Right cardiac atrium (tissue), 5 donors: ENCODE measurements around the gene C11orf91. TPM values are rescaled to one million over a fixed set of nuclear protein-coding genes. Genes with fewer than 3 reads are reported as not detected.

Source experiments
- ATAC-seq, 2 donors: fragments of 200-7000 bp; cut with Tn5 transposase; one replicate each; pipeline versions ENCODE4 v1.8.0 to v1.9.1; 2020; ENCODE audit warnings: moderate library complexity in 2 of 2, mild to moderate bottlenecking in 1 of 2
- DNase-seq, 3 donors: peaks; one replicate each; pipeline ENCODE4 v3.0.0-alpha.2; 2020
- H3K27ac ChIP-seq: one replicate; pipeline ENCODE4 v1.5.1; 2013; ENCODE audit warnings: mild to moderate bottlenecking, low read length, control low read depth, moderate library complexity
- H3K27me3 ChIP-seq: one replicate; pipeline ENCODE4 v1.6.1; 2013; ENCODE audit not compliant: control insufficient read depth, insufficient read depth
- H3K4me1 ChIP-seq: one replicate; pipeline ENCODE4 v1.6.1; 2013; ENCODE audit warnings: low read length; ENCODE audit not compliant: control insufficient read depth, insufficient read depth
- H3K4me3 ChIP-seq: one replicate; pipeline ENCODE4 v1.5.1; 2013; ENCODE audit warnings: low read length, control low read depth
- H3K9me3 ChIP-seq: one replicate; pipeline ENCODE4 v1.6.1; 2013; ENCODE audit warnings: low read length; ENCODE audit not compliant: control insufficient read depth
- WGBS: extraction: QIAGEN DNeasy Blood & Tissue Kit; methylation state at CpG from one replicate; pipeline ENCODE4 v1.1.7; 2013; 5-methylcytosine and 5-hydroxymethylcytosine counted together
- intact Hi-C, 4 donors: fragments of 100-400 bp; cut with DNase I; formaldehyde crosslinking; loops; one replicate each; pipeline versions ENCODE4 v1.11.0 to v1.14.0; 2022 to 2023
- long read RNA-seq, 4 donors: library from polyadenylated mRNA; unstranded; transcript quantifications; one replicate each; pipeline ENCODE4 v2.0.0, GENCODE V29; 2020 to 2021
- polyA plus RNA-seq: library from polyadenylated mRNA; stranded (reverse); fragments of 200-250 nt; gene quantifications from one replicate; pipeline ENCODE4 v1.2.3, GENCODE V29; 2013
- total RNA-seq, 4 donors: library from RNA; stranded (reverse); fragmentation: NEBNext Ultra II Directional; extraction: Animal tissue kit (Norgen Biotek cat#: 25700); gene quantifications; one replicate each; pipeline ENCODE4 v1.2.1, GENCODE V29; 2021
- donor health status: healthy with polysubstance abuse.
- donor health status: DM: no; HTN: yes; CAD: no.
- donor health status: DM: no; HTN: no; CAD: no.
- donor health status: DM: no; HTN: yes; CAD: no; lungs with severe emphysema.
- donor health status: DM: yes; HTN: yes; CAD: no.

Gene C11orf91, protein sequence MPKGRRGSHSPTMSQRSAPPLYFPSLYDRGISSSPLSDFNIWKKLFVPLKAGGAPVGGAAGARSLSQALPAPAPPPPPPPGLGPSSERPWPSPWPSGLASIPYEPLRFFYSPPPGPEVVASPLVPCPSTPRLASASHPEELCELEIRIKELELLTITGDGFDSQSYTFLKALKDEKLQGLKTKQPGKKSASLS
- total RNA-seq (1 to 10 TPM in 1 of 4 donors, not detected in 3; 1.9 TPM), polyA plus RNA-seq (not detected)
- long read RNA-seq, donor 1: 0 reads
- long read RNA-seq, donor 2: 0 reads
- long read RNA-seq, donor 3: 0 reads
- long read RNA-seq, donor 4: 0 reads

DNA sequence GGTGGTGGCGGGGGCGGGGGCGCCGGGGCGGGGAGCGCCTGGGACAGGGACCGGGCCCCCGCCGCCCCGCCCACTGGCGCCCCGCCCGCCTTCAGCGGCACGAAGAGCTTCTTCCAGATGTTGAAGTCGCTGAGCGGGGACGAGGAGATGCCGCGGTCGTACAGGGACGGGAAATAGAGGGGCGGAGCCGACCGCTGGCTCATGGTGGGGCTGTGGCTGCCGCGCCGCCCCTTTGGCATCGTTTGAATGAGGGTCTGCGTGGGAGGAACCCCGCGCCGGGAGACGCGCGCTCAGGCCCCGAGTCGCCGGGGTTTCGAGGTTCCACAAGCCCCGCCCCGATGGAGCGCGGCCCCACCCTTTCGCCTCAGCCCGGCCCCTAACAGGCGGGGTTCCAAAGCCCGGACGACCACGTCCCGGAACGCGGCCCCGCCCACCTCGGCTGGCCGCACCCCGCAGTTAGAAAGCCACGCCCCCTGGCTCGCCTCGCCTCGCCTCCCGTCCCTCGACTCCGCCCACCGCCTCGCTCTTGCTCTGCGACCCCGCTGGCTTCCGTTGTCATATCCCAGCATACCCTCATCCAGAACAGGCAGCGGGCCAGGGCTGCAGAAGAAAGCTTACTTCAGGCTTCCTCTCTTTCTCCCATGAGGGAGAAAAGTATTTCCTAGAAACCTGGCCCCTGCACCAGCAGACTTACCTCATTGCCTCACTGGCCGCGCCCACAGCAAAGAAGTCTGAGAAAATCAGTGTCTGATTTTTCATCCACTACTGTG lies at the start of gene C11orf91:
C11orf91 (minus strand) TSS at position 325 of the 770 bp plus-strand sequence; CDS start at position 239, 86 bp downstream.
- DNase-seq (peak; percentile 98 to 99 (median 99)), ATAC-seq (peak; percentile 91 to 94)
- Histone ChIP-seq H3K27ac (peak within 1 kb of the TSS; percentile 86), H3K4me1 (peaks cover 18% of the 10 kb centered on the region), H3K4me3 (peak within 1 kb of the TSS; percentile 65), H3K27me3 (no peaks in the 10 kb centered on the region), H3K9me3 (no peaks in the 10 kb centered on the region)
- WGBS: under 1% methylated on average over 71 of the region's 72 CpGs
- intact Hi-C loops: no loop called here

DNA sequence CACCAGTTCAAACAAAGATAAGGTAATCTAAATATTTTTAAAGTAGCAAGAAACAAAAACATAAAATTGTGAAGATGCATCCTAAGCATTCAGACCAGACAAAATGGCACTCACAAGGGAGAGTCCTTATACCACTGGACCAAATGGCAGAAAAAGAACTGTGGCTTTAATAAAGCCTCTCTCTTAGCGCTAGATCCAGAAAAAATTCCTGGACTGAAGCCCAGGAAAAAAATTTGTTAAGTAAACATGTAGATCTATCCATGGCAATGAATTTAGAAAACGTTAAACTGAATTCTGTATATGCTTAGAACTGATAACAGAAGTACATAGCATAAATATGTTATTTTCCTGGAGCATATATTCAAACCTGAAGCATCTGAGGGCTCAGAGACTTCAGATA lies 47.4 kb upstream of the C11orf91 start:
- Histone ChIP-seq H3K9me3 (no peaks in the 10 kb centered on the region), H3K27ac (no peak overlapping the region), H3K4me3 (no peak overlapping the region), H3K4me1 (no peaks in the 10 kb centered on the region), H3K27me3 (no peaks in the 10 kb centered on the region)
- WGBS: 22% methylated on average over 2 of the region's 2 CpGs
- intact Hi-C loops: loop anchor here in 3 of 4 donors (10.0 kb wide), 2 partner anchors 203 to 403 kb away; no protein-coding TSS in a partner anchor
- DNase-seq (no peak), ATAC-seq (peak; percentile 20 to 33)

GRCh38 chr11:33743291-33743690 lies 42.7 kb upstream of the C11orf91 start:
- DNase-seq (no peak), ATAC-seq (peak; percentile 42 to 46)
- intact Hi-C loops: loop anchor here (5.0 to 10.0 kb wide), 3 partner anchors 198 to 398 kb away; no protein-coding TSS in a partner anchor
- no peak overlapping the region for H3K4me3 ChIP-seq
- WGBS: 79% methylated on average over 5 of the region's 5 CpGs
- no peaks in the 10 kb centered on the region for H3K27me3 ChIP-seq
- H3K4me1 ChIP-seq: no peaks in the 10 kb centered on the region
- no peaks in the 10 kb centered on the region for H3K9me3 ChIP-seq
- no peak overlapping the region for H3K27ac ChIP-seq

DNA sequence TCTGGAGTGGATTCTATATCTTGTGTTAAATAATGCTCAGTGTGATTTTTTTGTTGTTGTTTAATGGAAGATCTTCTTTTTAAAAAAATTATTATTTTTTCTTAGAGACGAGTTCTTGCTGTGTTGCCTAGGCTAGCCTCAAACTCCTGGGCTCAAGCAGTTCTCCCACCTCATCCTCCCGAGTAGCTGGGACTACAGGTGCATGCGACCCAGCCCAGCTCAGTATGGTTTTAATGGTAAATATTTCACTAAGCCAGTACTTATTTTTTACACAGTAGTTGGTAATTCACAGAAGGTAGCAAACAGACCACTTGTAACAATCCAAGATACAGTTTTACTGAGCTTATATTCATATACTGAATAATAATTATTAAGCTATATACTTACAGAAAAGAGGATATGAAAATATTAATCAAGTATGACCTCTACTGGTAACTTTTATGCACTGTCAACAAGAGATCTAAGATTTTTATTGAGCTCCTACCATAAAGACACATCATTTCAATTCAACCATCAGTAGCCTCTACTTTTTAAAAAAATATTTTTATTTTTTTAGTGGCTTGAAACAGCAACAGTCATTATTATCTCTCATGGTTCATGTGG lies 41.7 kb upstream of the C11orf91 start:
- Histone ChIP-seq H3K9me3 (no peaks in the 10 kb centered on the region), H3K4me3 (no peak overlapping the region), H3K4me1 (peaks cover 2% of the 10 kb centered on the region), H3K27me3 (no peaks in the 10 kb centered on the region), H3K27ac (no peak overlapping the region)
- ATAC-seq (peak; percentile 42 to 43), DNase-seq (no peak)
- intact Hi-C loops: loop anchor here (5.0 to 10.0 kb wide), 3 partner anchors 198 to 398 kb away; no protein-coding TSS in a partner anchor
- 71% methylated on average over 3 of the region's 3 CpGs for WGBS

DNA sequence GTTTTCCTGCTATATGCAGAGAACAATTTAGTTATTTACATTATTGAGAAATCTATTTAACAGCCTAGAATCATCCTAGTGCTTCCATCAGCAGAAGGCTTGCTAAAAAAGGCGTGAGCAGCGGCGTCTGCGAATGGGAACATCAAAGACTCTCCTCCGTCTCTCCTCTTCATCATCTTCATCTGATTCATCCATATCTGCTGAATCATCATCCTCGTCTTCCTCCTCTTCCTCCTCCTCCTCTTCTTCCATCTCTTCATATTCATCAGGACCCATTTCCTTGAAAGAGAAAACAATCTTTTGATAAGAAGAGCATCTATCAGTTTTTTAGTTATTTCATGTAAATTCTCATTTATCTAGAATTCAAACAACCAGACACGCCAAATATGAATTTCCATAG lies 41.2 kb upstream of the C11orf91 start:
- Histone ChIP-seq H3K9me3 (no peaks in the 10 kb centered on the region), H3K4me1 (peaks cover 4% of the 10 kb centered on the region), H3K27me3 (no peaks in the 10 kb centered on the region), H3K27ac (no peak overlapping the region), H3K4me3 (no peak overlapping the region)
- ATAC-seq (no peak), DNase-seq (no peak)
- 87% methylated on average over 7 of the region's 7 CpGs for WGBS
- intact Hi-C loops: loop anchor here (5.0 to 10.0 kb wide), 3 partner anchors 197 to 397 kb away; no protein-coding TSS in a partner anchor

GRCh38 chr11:33737362-33737821 lies 36.8 kb upstream of the C11orf91 start:
- DNase-seq: no peak
- ATAC-seq: no peak
- no peaks in the 10 kb centered on the region for H3K27me3 ChIP-seq
- peak overlapping the region; percentile 92 for H3K27ac ChIP-seq
- no peaks in the 10 kb centered on the region for H3K9me3 ChIP-seq
- no peak overlapping the region for H3K4me3 ChIP-seq
- WGBS: 58% methylated on average over 3 of the region's 3 CpGs
- H3K4me1 ChIP-seq: peaks cover 8% of the 10 kb centered on the region
- intact Hi-C loops: loop anchor here in 2 of 4 donors (5.0 kb wide), 1 partner anchor 45 kb away; no protein-coding TSS in a partner anchor

GRCh38 chr11:33736148-33736812 lies 35.7 kb upstream of the C11orf91 start, which contains the start of gene CD59:
Gene CD59 (minus strand): TSS chr11:33736423. CDS start chr11:33722445, 13,978 bp downstream.
- Histone ChIP-seq H3K4me1 (peaks cover 15% of the 10 kb centered on the region), H3K4me3 (peak within 1 kb of the TSS; percentile 85), H3K27ac (peak within 1 kb of the TSS; percentile 92), H3K9me3 (no peaks in the 10 kb centered on the region), H3K27me3 (no peaks in the 10 kb centered on the region)
- DNase-seq (peak; percentile 98 to 99 (median 99)), ATAC-seq (peak; percentile 97)
- intact Hi-C loops: loop anchor here in 2 of 4 donors (5.0 kb wide), 1 partner anchor 44 kb away; no protein-coding TSS in a partner anchor
- 1% methylated on average over 48 of the region's 48 CpGs for WGBS

DNA sequence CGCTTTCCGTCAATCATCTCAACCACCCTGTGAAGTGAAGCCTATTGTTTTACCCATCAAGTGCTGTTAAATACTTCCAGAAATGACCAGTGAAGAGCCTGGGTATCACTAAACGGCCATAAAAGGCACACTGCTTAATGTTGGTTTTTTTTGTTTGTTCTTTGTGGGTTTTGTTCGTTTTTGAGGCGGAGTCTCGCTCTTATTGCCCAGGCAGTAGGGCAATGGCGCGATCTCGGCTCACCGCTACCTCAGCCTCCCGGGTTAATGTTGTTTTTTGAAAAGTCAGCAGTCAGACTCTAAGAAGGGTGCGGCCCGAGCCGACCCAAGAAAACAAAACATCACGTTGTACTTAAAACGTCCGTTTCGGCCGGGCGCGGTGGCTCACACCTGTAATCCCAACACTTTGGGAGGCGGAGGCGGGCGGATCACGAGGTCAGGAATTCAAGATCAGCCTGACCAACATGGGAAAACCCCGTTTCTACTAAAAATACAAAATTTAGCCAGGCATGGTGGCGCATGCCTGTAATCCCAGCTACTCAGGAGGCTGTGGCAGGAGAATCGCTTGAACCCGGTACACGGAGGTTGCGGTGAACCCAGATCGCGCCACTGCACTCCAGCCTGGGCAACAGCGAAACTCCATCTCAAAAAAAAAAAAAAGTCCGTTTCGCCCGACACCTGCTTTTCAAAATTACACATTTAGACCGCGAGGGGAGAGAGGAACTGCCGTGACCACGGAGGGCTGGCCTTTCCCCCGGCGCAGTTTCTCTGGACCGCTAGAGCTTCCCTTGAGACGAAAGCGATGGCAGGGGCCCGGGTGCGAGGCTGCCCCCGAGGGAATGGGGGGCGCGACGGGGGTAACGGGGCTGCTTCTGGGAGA lies 34.9 kb upstream of the C11orf91 start:
- ATAC-seq: peak; percentile 34 to 35

DNA sequence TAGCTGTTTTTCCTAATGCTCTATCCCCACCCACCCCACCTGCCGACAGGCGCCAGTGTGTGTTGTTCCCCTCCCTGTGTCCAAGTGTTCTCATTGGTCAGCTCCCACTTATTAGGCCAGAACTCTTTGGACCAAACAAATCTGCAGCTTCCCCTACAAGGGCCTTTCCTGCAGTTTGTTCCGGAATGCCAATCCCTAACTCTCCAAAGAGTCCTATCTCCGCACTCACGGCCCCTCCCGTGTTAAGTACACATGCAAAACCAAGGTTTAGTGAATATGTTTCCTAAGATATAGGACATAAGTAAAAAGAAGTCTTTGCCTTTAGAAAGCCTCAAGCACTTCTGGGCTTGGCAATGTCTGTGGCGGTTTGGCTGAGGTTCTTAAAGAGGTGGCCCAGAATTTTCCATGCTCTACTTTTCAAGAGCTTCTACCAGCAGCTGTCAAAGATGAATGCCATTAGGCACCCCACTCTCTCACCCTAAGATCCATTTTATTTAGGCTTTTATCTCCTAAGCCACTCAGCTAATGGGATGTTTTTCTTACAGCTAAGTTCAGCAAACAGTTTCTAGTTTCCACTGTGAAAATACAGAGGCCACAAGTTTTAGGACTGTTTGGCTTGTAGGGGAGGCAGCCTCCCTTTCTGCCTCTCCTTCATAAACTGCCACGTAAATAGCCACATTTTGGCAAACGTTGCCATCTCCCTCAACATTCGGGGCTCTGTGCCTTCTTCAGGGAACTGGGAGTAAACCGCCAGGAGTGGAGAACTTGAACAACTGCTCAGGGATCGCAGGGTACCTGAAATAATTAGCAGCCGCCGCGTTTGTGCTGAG lies 34.0 kb upstream of the C11orf91 start:
- peak; percentile 29 to 79 (median 65) for DNase-seq
- peak overlapping the region; percentile 92 for H3K27ac ChIP-seq
- 13% methylated on average over 15 of the region's 15 CpGs for WGBS
- peak; percentile 20 to 31 for ATAC-seq
- intact Hi-C loops: loop anchor here in 2 of 4 donors (5.0 kb wide), 1 partner anchor 42 kb away; no protein-coding TSS in a partner anchor
- H3K27me3 ChIP-seq: no peaks in the 10 kb centered on the region
- H3K4me3 ChIP-seq: peak overlapping the region; percentile 85
- no peaks in the 10 kb centered on the region for H3K9me3 ChIP-seq
- peaks cover 18% of the 10 kb centered on the region for H3K4me1 ChIP-seq

More for the DNA sequence above, 34.9 kb upstream of the C11orf91 start:
- H3K9me3 ChIP-seq: no peaks in the 10 kb centered on the region
- intact Hi-C loops: loop anchor here in 2 of 4 donors (5.0 kb wide), 1 partner anchor 43 kb away; no protein-coding TSS in a partner anchor
- peaks cover 17% of the 10 kb centered on the region for H3K4me1 ChIP-seq
- no peaks in the 10 kb centered on the region for H3K27me3 ChIP-seq
- peak overlapping the region; percentile 92 for H3K27ac ChIP-seq
- peak; percentile 29 to 69 (median 52) for DNase-seq
- 3% methylated on average over 53 of the region's 53 CpGs for WGBS
- H3K4me3 ChIP-seq: peak overlapping the region; percentile 85
